Measurements from ENCODE around the gene NOL9. TPM values are rescaled to one million over a fixed set of nuclear protein-coding genes. Genes with fewer than 3 reads are reported as not detected.
A peak's percentile ranks its signal among the peaks of the same experiment; 100 is the strongest.

NOL9 gene
- total and polyA plus RNA-seq, 2 of the 13 experiments (the other 11 are each of a cell fraction or from before 2014, with no cell fraction given), result 18.0 to 24.7 TPM

DNA sequence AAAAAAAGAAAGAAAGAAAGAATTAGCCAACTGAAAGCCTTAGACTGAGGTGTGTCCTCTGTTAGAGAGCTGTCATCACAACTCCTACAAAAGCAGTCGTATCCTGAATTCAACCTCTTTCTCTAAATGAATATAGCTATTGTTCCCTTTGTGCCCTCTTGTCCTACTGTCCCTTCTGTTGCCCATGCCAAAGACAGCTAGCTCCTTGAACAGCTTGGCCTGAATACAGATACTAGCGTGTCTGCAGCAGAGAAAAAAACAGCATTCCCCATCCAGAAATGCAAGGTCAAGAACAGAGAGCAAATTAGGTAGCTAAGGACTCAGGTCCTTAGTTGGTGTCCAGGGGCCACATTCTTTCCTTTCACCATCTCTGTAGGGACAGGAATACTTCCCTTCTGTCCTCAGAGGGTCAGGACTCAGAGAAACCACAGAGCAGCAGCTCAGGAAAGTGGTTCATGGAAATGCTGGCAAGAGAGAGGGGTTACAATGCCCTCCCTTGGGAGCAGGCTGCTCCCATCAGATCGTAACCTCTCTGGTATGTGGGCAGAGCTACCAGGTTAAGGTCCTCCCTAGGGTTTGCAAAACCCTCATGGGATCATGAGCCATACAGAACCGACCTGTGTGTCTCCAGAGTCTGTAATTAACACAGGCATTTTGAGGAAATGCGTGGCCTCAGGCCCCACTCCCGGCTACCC is 23.7 kb upstream of the NOL9 start:
- ATAC-seq (no peak), DNase-seq (ENCODE audit: low spot score) (no peak), FAIRE-seq (no peak)
- ChIA-PET CTCF (ENCODE audit: low intra/inter-chr PET ratio, low total read pairs) (no interaction called here), POLR2A (interaction anchor here (0.8 to 1.8 kb wide), 6 partner anchors 20 to 342 kb away, joined by 3 to 5 read pairs (median 3); partner anchors contain the start of genes ICMT, NOL9 and TAS1R1)
- no peaks in the 10 kb centered on the region for H3K27me3 ChIP-seq (ENCODE audit: control insufficient read depth in 1 of 2, insufficient read depth in 2 of 2, low read length in 2 of 2)
- H3K4me1 ChIP-seq (ENCODE audit: insufficient read depth, low read length), result peaks cover 56% of the 10 kb centered on the region
- no peaks in the 10 kb centered on the region for H3K9me3 ChIP-seq (ENCODE audit: low read length)
- no peak overlapping the region for H3K27ac ChIP-seq (ENCODE audit: extremely low read length, insufficient read depth, low read length)
- 0 out of 6 replicates have a peak overlapping the region, but pooled peaks of 1 of the 3 experiments have one; percentile 91 for H3K4me3 ChIP-seq (replicated peaks in 1 of 3; ENCODE audit: insufficient read depth in 1 of 3, low read depth in 2 of 3, low read length in 3 of 3)
- H4K20me1 ChIP-seq (ENCODE audit: insufficient read depth, low read length), result peaks cover 4% of the 10 kb centered on the region; the same call in 1 of the 2 replicates
- H3K9ac ChIP-seq (ENCODE audit: insufficient read depth, low read depth, low read length), result peak overlapping the region; percentile 24; the same call in 1 of the 2 replicates
- peaks cover 15% of the 10 kb centered on the region for H3K79me2 ChIP-seq (ENCODE audit: insufficient read depth, low read length)
- WGBS (ENCODE audit: low lambda C conversion rate), result 23% methylated on average over 5 of the region's 6 CpGs
- in situ Hi-C loops (cut with HindIII; ENCODE audit: extremely low pct_ligation_motif_present, low pct_unique_long_range_greater_than_20kb) (no loop called here), intact Hi-C loops (cut with micrococcal nuclease; ENCODE audit: unreplicated experiment) (loop anchor here (2.0 kb wide), 1 partner anchor 23 kb away; no protein-coding TSS in a partner anchor)
- no peak overlapping the region for H2AFZ ChIP-seq (ENCODE audit: low read length)
- BruUV-seq (replicated peaks), result no TSS peak
- peak overlapping the region; percentile 99 for H3K4me2 ChIP-seq (ENCODE audit: low read depth, low read length)
- H3K36me3 ChIP-seq (replicated peaks in 1 of 2; ENCODE audit: control insufficient read depth in 1 of 2, insufficient read depth in 2 of 2, low read length in 2 of 2), result no peaks in the 10 kb centered on the region
- no peak for TF ChIP-seq KMT2A (CRISPR knock-in tag; IDR thresholded peaks at IDR 0.05)
- peak; percentile 8 for TF ChIP-seq TEAD3 (CRISPR knock-in tag; optimal IDR thresholded peaks at IDR 0.05; ENCODE audit: borderline replicate concordance)
- no peak for TF ChIP-seq ATAD3A (CRISPR knock-in tag; IDR thresholded peaks at IDR 0.05)
- no peak for TF ChIP-seq SATB2 (CRISPR knock-in tag; IDR thresholded peaks at IDR 0.05)
- no peak for TF ChIP-seq SOX13 (IDR thresholded peaks at IDR 0.05)
- TF ChIP-seq SOX13 (CRISPR knock-in tag; conservative IDR thresholded peaks at IDR 0.05 in 1 of 2, IDR thresholded peaks at IDR 0.05 in 1 of 2), result 0 out of 4 replicates have a peak, but pooled peaks of 1 of the 2 experiments have one; percentile 8
- TF ChIP-seq, protein P1, sequence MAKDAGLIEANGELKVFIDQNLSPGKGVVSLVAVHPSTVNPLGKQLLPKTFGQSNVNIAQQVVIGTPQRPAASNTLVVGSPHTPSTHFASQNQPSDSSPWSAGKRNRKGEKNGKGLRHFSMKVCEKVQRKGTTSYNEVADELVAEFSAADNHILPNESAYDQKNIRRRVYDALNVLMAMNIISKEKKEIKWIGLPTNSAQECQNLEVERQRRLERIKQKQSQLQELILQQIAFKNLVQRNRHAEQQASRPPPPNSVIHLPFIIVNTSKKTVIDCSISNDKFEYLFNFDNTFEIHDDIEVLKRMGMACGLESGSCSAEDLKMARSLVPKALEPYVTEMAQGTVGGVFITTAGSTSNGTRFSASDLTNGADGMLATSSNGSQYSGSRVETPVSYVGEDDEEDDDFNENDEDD (CRISPR knock-in tag; IDR thresholded peaks at IDR 0.05; ENCODE audit: borderline replicate concordance), result no peak
- no peak for TF ChIP-seq NFKB2 (CRISPR knock-in tag; IDR thresholded peaks at IDR 0.05; ENCODE audit: borderline replicate concordance)
- TF ChIP-seq CREB1 (IDR thresholded peaks at IDR 0.05), result no peak
- TF ChIP-seq CREB1 (CRISPR knock-in tag; IDR thresholded peaks at IDR 0.05), result peak; percentile 22; the same call in 1 of the 2 replicates
- TF ChIP-seq FOSL1 (CRISPR knock-in tag; IDR thresholded peaks at IDR 0.05; ENCODE audit: borderline replicate concordance), result no peak
- TF ChIP-seq, protein P2, sequence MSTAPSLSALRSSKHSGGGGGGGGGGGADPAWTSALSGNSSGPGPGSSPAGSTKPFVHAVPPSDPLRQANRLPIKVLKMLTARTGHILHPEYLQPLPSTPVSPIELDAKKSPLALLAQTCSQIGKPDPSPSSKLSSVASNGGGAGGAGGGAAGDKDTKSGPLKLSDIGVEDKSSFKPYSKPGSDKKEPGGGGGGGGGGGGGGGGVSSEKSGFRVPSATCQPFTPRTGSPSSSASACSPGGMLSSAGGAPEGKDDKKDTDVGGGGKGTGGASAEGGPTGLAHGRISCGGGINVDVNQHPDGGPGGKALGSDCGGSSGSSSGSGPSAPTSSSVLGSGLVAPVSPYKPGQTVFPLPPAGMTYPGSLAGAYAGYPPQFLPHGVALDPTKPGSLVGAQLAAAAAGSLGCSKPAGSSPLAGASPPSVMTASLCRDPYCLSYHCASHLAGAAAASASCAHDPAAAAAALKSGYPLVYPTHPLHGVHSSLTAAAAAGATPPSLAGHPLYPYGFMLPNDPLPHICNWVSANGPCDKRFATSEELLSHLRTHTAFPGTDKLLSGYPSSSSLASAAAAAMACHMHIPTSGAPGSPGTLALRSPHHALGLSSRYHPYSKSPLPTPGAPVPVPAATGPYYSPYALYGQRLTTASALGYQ (CRISPR knock-in tag; IDR thresholded peaks at IDR 0.05), result no peak
- no peak for TF ChIP-seq KLF13 (CRISPR knock-in tag; IDR thresholded peaks at IDR 0.05)
- TF ChIP-seq MED13 (CRISPR knock-in tag; IDR thresholded peaks at IDR 0.05), result no peak
- no peak for TF ChIP-seq ZNF644 (CRISPR knock-in tag; IDR thresholded peaks at IDR 0.05; ENCODE audit: low read depth)
- TF ChIP-seq, protein P3, sequence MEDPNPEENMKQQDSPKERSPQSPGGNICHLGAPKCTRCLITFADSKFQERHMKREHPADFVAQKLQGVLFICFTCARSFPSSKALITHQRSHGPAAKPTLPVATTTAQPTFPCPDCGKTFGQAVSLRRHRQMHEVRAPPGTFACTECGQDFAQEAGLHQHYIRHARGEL (CRISPR knock-in tag; IDR thresholded peaks at IDR 0.05), result no peak
- TF ChIP-seq HOXA9 (CRISPR knock-in tag; IDR thresholded peaks at IDR 0.05; ENCODE audit: borderline replicate concordance), result no peak
- TF ChIP-seq BHLHE40 (IDR thresholded peaks at IDR 0.05; ENCODE audit: low read length), result no peak
- TF ChIP-seq ZBTB42 (CRISPR knock-in tag; IDR thresholded peaks at IDR 0.05), result no peak
